Fibroblast of gingiva (primary cell): ENCODE data around the gene ISG20L2.
"Not testable (repeated sequence)": the region's sequence is repeated elsewhere in the genome, so short reads cannot be mapped to it uniquely, and the experiment has no call there.

Experiments
- DNase-seq: peaks from one replicate; pipeline ENCODE4 v3.0.0-alpha.2; 2011; ENCODE audit warnings: low read depth

ISG20L2 gene

GRCh38 chr1:156728599-156729462 lies at the start of gene ISG20L2:
ISG20L2 (minus strand) TSS chr1:156728766; CDS start chr1:156727652, 1,114 bp downstream.
- peak; percentile 98 for DNase-seq

- no peak for DNase-seq
These were observed 49.0 kb upstream of the ISG20L2 start for GRCh38 chr1:156777573-156777972.

GRCh38 chr1:156776942-156777341 lies 48.4 kb upstream of the ISG20L2 start:
- no peak for DNase-seq

- DNase-seq: no peak
These were observed 47.2 kb upstream of the ISG20L2 start for GRCh38 chr1:156775799-156776198.

GRCh38 chr1:156773607-156774006 lies 45.0 kb upstream of the ISG20L2 start:
- no peak for DNase-seq

GRCh38 chr1:156772728-156773497 lies 44.3 kb upstream of the ISG20L2 start:
- DNase-seq: no peak

GRCh38 chr1:156772222-156772621 lies 43.7 kb upstream of the ISG20L2 start:
- DNase-seq: no peak

GRCh38 chr1:156768610-156769295 lies 40.2 kb upstream of the ISG20L2 start:
- DNase-seq: no peak

- DNase-seq: no peak
These were observed 39.5 kb upstream of the ISG20L2 start for GRCh38 chr1:156767879-156768604.

GRCh38 chr1:156767101-156767878 lies 38.7 kb upstream of the ISG20L2 start, which contains the start of gene PRCC:
PRCC (plus strand) TSS chr1:156767535; CDS start chr1:156767772, 237 bp downstream.
- peak; percentile 100 for DNase-seq

- no peak for DNase-seq
These were observed 37.9 kb upstream of the ISG20L2 start for GRCh38 chr1:156766298-156767100.

GRCh38 chr1:156765666-156766065 lies 37.1 kb upstream of the ISG20L2 start:
- DNase-seq: no peak

GRCh38 chr1:156765136-156765535 lies 36.6 kb upstream of the ISG20L2 start:
- not testable (repeated sequence) for DNase-seq

GRCh38 chr1:156760796-156761104 lies 32.2 kb upstream of the ISG20L2 start:
- no peak for DNase-seq

- DNase-seq: no peak
These were observed 31.7 kb upstream of the ISG20L2 start for GRCh38 chr1:156760092-156760795.

GRCh38 chr1:156757572-156758253 lies 29.1 kb upstream of the ISG20L2 start:
- not testable (repeated sequence) for DNase-seq

- DNase-seq: no peak
These were observed 27.8 kb upstream of the ISG20L2 start for GRCh38 chr1:156756355-156756754.

- no peak for DNase-seq
These were observed 27.0 kb upstream of the ISG20L2 start for GRCh38 chr1:156755527-156755950.

GRCh38 chr1:156754219-156754618 lies 25.7 kb upstream of the ISG20L2 start:
- no peak for DNase-seq
